K562 (cell line): ENCODE measurements around the gene MCC. TPM values are rescaled to one million over a fixed set of nuclear protein-coding genes. Genes with fewer than 3 reads are reported as not detected.

Source experiments
- ATAC-seq: fragments of 200-7000 bp; cut with Tn5 transposase; 3 replicates; pipeline ENCODE4 v1.9.1; 2020; ENCODE audit warnings: moderate library complexity
- BruUV-seq: library from RNA; stranded (reverse); fragments of 400-500 nt; replicated peaks from 2 replicates; lab custom pipeline; 2021; lab: Mats Ljungman, UMichigan
- CTCF ChIA-PET: fragments of 300-600 bp; formaldehyde crosslinking; extraction: SDS; loops from one replicate; lab custom pipeline; 2021; ENCODE audit warnings: low intra/inter-chr PET ratio; lab: Yijun Ruan, JAX
- POLR2A ChIA-PET: fragments of 300-600, 350-650 bp; sonication (Branson Sonifier 250); formaldehyde crosslinking; extraction: SDS; loops from one replicate; lab custom pipeline; 2021; ENCODE audit warnings: antibody characterized with exemption, inconsistent platforms; lab: Yijun Ruan, JAX
- DNase-seq, 4 experiments: peaks; one replicate each; pipeline versions ENCODE4 v3.0.0 to v3.0.0-alpha.2; 2011 to 2018; ENCODE audit warnings: low spot score in 3 of 4, mixed read lengths in 3 of 4; ENCODE audit errors: extremely low read depth in 1 of 4
- FAIRE-seq: peaks from 2 replicates; lab custom pipeline; 2011; peaks lifted over from hg19 to GRCh38; lab: Jason Lieb, UNC
- H2AFZ ChIP-seq: 2 replicates; pipeline ENCODE4 v1.6.0; 2011; ENCODE audit warnings: low read depth, low read length, control low read depth, inconsistent platforms
- H3K27ac ChIP-seq: fragments of 200-600 bp; 3 replicates; pipeline ENCODE4 v1.8.0; 2011; ENCODE audit warnings: low read depth, mild to moderate bottlenecking, control low read depth, inconsistent platforms, low read length, moderate library complexity, mixed read lengths; ENCODE audit errors: extremely low read depth
- H3K27me3 ChIP-seq, 2 experiments: fragments of 300-600 bp in 1 of 2; 2 replicates in 1 of 2; 3 replicates in 1 of 2; pipeline versions ENCODE4 v1.6.0 to v1.8.0; 2011; ENCODE audit warnings: inconsistent platforms in 2 of 2, low read length in 2 of 2, mild to moderate bottlenecking in 1 of 2, mixed read lengths in 1 of 2, moderate library complexity in 1 of 2; ENCODE audit not compliant: control insufficient read depth in 2 of 2, insufficient read depth in 2 of 2
- H3K36me3 ChIP-seq: fragments of 300-600 bp; 3 replicates; pipeline ENCODE4 v1.8.0; 2011; ENCODE audit warnings: mild to moderate bottlenecking, low read length, inconsistent platforms; ENCODE audit not compliant: control insufficient read depth, insufficient read depth
- H3K4me1 ChIP-seq, 2 experiments: fragments of 200-600 bp in 1 of 2; replicated peaks in 1 of 2; 2 replicates in 1 of 2; 3 replicates in 1 of 2; pipeline versions ENCODE4 v1.5.1 to v1.8.0; 2011; ENCODE audit warnings: inconsistent platforms in 2 of 2, low read length in 2 of 2, mild to moderate bottlenecking in 1 of 2, mixed read lengths in 1 of 2, moderate library complexity in 1 of 2; ENCODE audit not compliant: control insufficient read depth in 2 of 2, insufficient read depth in 2 of 2
- H3K4me2 ChIP-seq: 2 replicates; pipeline ENCODE4 v1.6.1; 2011; ENCODE audit warnings: low read length, control low read depth, inconsistent platforms, mixed read lengths; ENCODE audit not compliant: insufficient read depth
- H3K4me3 ChIP-seq: fragments of 200-600 bp; sonication (generic), shearing (Covaris generic); 2 replicates; pipeline ENCODE4 v1.5.1; 2016; ENCODE audit warnings: control low read depth, inconsistent platforms
- H3K79me2 ChIP-seq: fragments of 200-600 bp; 3 replicates; pipeline ENCODE4 v1.8.0; 2011; ENCODE audit warnings: low read length, inconsistent platforms; ENCODE audit not compliant: control insufficient read depth, insufficient read depth
- H3K9ac ChIP-seq, 2 experiments: 2 replicates each; pipeline versions ENCODE4 v1.6.0 to v1.6.1; 2011; ENCODE audit warnings: low read depth in 2 of 2, low read length in 2 of 2, control low read depth in 1 of 2, inconsistent platforms in 1 of 2, mild to moderate bottlenecking in 1 of 2, mixed read lengths in 1 of 2; ENCODE audit not compliant: insufficient read depth in 1 of 2
- H3K9me1 ChIP-seq: one replicate; pipeline ENCODE4 v1.6.0; 2011; ENCODE audit warnings: inconsistent platforms, mild to moderate bottlenecking, low read length, moderate library complexity; ENCODE audit not compliant: control insufficient read depth, insufficient read depth
- H3K9me3 ChIP-seq: replicated peaks from 2 replicates; pipeline ENCODE4 v1.5.1; 2011; ENCODE audit warnings: low read depth, low read length, inconsistent platforms; ENCODE audit not compliant: control insufficient read depth, insufficient read depth
- H4K20me1 ChIP-seq: replicated peaks from 2 replicates; pipeline ENCODE4 v1.6.1; 2011; ENCODE audit warnings: low read length, inconsistent platforms, mixed read lengths; ENCODE audit not compliant: control insufficient read depth, insufficient read depth
- BCLAF1 ChIP-seq, 2 experiments: fragments of 450-650 bp in 1 of 2; IDR thresholded peaks; 2 replicates each; pipeline ENCODE4 v1.6.1; 2011 to 2017; ENCODE audit warnings: low read depth in 2 of 2, antibody characterized with exemption in 1 of 2, borderline replicate concordance in 1 of 2, low read length in 1 of 2, mild to moderate bottlenecking in 1 of 2, mixed read lengths in 1 of 2; ENCODE audit not compliant: control insufficient read depth in 1 of 2
- CBX2 ChIP-seq: fragments of 200-600 bp; sonication (generic); IDR thresholded peaks from one replicate; pipeline ENCODE4 v1.6.1; 2012; ENCODE audit warnings: mild to moderate bottlenecking, low read length, inconsistent platforms; ENCODE audit not compliant: insufficient read depth, poor library complexity, severe bottlenecking
- CBX5 ChIP-seq: IDR thresholded peaks from 2 replicates; pipeline ENCODE4 v1.6.1; 2014; ENCODE audit warnings: low read depth, borderline replicate concordance
- E2F1 ChIP-seq: sonication (generic); formaldehyde crosslinking; IDR thresholded peaks from 2 replicates; pipeline ENCODE4 v1.8.1; 2023; ENCODE audit warnings: mild to moderate bottlenecking, missing genetic modification reagents, moderate library complexity
- KDM4B ChIP-seq, 2 experiments: fragments of 450-650 bp in 1 of 2; sonication (generic) in 1 of 2; IDR thresholded peaks; 2 replicates each; pipeline ENCODE4 v1.6.1; 2016 to 2017; ENCODE audit warnings: borderline replicate concordance in 2 of 2, antibody characterized with exemption in 1 of 2, low read depth in 1 of 2, mild to moderate bottlenecking in 1 of 2
- RBM39 ChIP-seq: fragments of 200-400 bp; formaldehyde crosslinking; optimal IDR thresholded peaks from 2 replicates; pipeline ENCODE3; 2018; ENCODE audit warnings: low read depth, low read length
- SREBF1 ChIP-seq: fragments of 150-350 bp; IDR thresholded peaks from 2 replicates; pipeline ENCODE4 v1.6.1; 2014; ENCODE audit warnings: antibody characterized with exemption, low read depth, low read length, borderline replicate concordance
- THRAP3 ChIP-seq: fragments of 450-650 bp; IDR thresholded peaks from 2 replicates; pipeline ENCODE4 v1.6.1; 2016; ENCODE audit warnings: mild to moderate bottlenecking, inconsistent platforms, borderline replicate concordance
- ZBTB8A ChIP-seq: fragments of 450-650 bp; IDR thresholded peaks from 2 replicates; pipeline ENCODE4 v1.6.1; 2018; ENCODE audit warnings: mild to moderate bottlenecking, moderate library complexity; ENCODE audit not compliant: partially characterized antibody
- ZFP1 ChIP-seq: fragments of 450-650 bp; formaldehyde crosslinking; IDR thresholded peaks from 2 replicates; pipeline ENCODE4 v1.4.0; 2020; ENCODE audit warnings: mild to moderate bottlenecking, mixed read lengths
- in situ Hi-C: fragments of 300-500 bp; cut with MboI; formaldehyde crosslinking; loops from 4 replicates; pipeline ENCODE4 v1.15.0; 2018; ENCODE audit warnings: inconsistent platforms, mixed read lengths
- intact Hi-C: fragments of 100-400 bp; cut with micrococcal nuclease; formaldehyde crosslinking; loops from 2 replicates; pipeline ENCODE4 v1.14.2; 2022
- polyA plus RNA-seq, 8 experiments: library from polyadenylated mRNA; depleted of rRNA in 4 of 8; stranded (reverse) in 5 of 8; unstranded in 3 of 8; fragments of >200 nt; fragmentation: Nextera tagmentation in 2 of 8; fragmentation: Illumina TruSeq in 1 of 8; extraction: Ambion mirVana in 2 of 8; extraction: Trizol in 1 of 8; gene quantifications; 2 replicates each; pipeline versions ENCODE4 v1.2.1 to v1.2.3, GENCODE V29; 2011 to 2014; ENCODE audit warnings: inconsistent platforms in 1 of 8, missing spikeins in 1 of 8
- total RNA-seq, 7 experiments: library from RNA; depleted of rRNA in 6 of 7; stranded (reverse); fragments of >200 nt in 6 of 7; fragmentation: Illumina TruSeq in 2 of 7; extraction: Trizol in 2 of 7; gene quantifications; 2 replicates each; pipeline versions ENCODE4 v1.2.1 to v1.2.3, GENCODE V29; 2011 to 2021; ENCODE audit warnings: low replicate concordance in 1 of 7
- TF ChIP-seq, protein P1 (sequence below): sonication (generic); formaldehyde crosslinking; IDR thresholded peaks from 2 replicates; pipeline ENCODE4 v1.8.0; 2022; ENCODE audit warnings: mild to moderate bottlenecking, missing genetic modification reagents
- TF ChIP-seq, protein P2 (sequence below): fragments of 250-450 bp; sonication (Bioruptor Pico); IDR thresholded peaks from 2 replicates; pipeline ENCODE4 v1.8.0; 2021; ENCODE audit warnings: borderline replicate concordance, mild to moderate bottlenecking, moderate library complexity; ENCODE audit not compliant: poor library complexity, severe bottlenecking
- TF ChIP-seq, protein P3 (sequence below): fragments of 450-650 bp; formaldehyde crosslinking; IDR thresholded peaks from 2 replicates; pipeline ENCODE4 v1.4.0; 2022; ENCODE audit warnings: missing genetic modification characterization

The MCC gene
- total and polyA plus RNA-seq, 9 of the 15 experiments (the other 6 are each of a cell fraction or from before 2014, with no cell fraction given) = 0.04 to 0.24 (median 0.06) TPM; not detected in 1

DNA sequence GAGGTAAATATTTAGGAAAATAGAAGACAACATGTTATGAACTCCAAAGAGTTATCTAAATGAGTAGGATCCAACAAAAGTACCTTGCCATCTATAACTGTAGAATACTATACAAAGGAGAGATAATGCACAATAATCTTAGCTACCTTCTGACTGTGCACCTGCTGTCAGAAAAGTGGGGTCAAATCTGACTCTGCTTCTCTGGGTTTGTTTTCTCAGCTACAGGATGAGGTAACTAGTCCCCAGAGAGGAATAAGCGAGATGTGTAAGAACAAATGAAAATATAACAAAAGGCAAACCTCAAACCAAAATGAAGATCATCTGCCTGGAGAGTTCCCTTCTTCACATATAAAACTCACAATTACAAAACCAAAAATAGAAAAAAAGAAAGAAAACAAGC lies 306.8 kb downstream of the MCC start (continued):
- TF ChIP-seq E2F1 (CRISPR knock-in tag) (no peak), CBX2 (no peak), SREBF1 (no peak), CBX5 (no peak)
- TF ChIP-seq, protein P1, sequence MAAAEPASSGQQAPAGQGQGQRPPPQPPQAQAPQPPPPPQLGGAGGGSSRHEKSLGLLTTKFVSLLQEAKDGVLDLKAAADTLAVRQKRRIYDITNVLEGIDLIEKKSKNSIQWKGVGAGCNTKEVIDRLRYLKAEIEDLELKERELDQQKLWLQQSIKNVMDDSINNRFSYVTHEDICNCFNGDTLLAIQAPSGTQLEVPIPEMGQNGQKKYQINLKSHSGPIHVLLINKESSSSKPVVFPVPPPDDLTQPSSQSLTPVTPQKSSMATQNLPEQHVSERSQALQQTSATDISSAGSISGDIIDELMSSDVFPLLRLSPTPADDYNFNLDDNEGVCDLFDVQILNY = no peak

DNA sequence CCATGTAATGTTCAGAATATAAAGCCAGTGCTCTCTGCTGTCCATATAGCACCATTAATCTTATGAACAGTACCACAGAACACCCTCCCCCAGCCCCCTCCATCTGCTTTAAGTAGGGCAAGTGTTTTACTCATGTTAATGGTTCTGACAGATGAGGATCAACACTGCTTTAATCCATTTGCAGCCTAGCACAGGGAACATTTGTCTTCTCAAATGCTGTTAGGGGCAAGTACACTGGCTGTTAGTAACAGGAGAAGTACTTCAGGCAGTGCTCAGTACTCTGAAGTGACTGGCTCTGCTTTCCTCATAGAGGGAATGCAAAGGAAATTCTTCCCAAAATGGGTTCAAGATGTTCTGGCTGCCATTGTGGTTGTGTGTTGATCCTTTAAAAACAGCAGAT lies 309.1 kb downstream of the MCC start:
- Histone ChIP-seq H3K9me3 (no peaks in the 10 kb centered on the region), H3K27me3 (peaks cover 2 to 10% of the 10 kb centered on the region in 2 experiments; a peak in 3 of 5 replicates), H3K4me2 (no peak overlapping the region), H2AFZ (no peak overlapping the region), H3K79me2 (no peaks in the 10 kb centered on the region), H3K9me1 (no peaks in the 10 kb centered on the region), H3K4me1 (no peaks in the 10 kb centered on the region), H3K36me3 (no peaks in the 10 kb centered on the region), H3K27ac (no peak overlapping the region), H4K20me1 (no peaks in the 10 kb centered on the region), H3K4me3 (no peak overlapping the region), H3K9ac (no peak overlapping the region)
- POLR2A ChIA-PET = no interaction called here
- ATAC-seq = no peak
- in situ Hi-C loops (loop anchor here (10.0 kb wide), 1 partner anchor 1106 kb away; no protein-coding TSS in a partner anchor), intact Hi-C loops (no loop called here)
- no peak for TF ChIP-seq THRAP3
- TF ChIP-seq ZBTB8A = no peak
- no peak for TF ChIP-seq BCLAF1 (IDR thresholded peaks at IDR 0.05; ENCODE audit: borderline replicate concordance in 1 of 2, control insufficient read depth in 1 of 2, low read depth in 2 of 2, low read length in 1 of 2)
- TF ChIP-seq RBM39 = no peak
- TF ChIP-seq, protein P2, sequence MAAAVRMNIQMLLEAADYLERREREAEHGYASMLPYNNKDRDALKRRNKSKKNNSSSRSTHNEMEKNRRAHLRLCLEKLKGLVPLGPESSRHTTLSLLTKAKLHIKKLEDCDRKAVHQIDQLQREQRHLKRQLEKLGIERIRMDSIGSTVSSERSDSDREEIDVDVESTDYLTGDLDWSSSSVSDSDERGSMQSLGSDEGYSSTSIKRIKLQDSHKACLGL (CRISPR knock-in tag) = no peak
- no peak for TF ChIP-seq KDM4B (IDR thresholded peaks at IDR 0.05; ENCODE audit: borderline replicate concordance in 2 of 2, low read depth in 1 of 2)
- TF ChIP-seq ZFP1 (CRISPR knock-in tag) = no peak
- TF ChIP-seq, protein P3, sequence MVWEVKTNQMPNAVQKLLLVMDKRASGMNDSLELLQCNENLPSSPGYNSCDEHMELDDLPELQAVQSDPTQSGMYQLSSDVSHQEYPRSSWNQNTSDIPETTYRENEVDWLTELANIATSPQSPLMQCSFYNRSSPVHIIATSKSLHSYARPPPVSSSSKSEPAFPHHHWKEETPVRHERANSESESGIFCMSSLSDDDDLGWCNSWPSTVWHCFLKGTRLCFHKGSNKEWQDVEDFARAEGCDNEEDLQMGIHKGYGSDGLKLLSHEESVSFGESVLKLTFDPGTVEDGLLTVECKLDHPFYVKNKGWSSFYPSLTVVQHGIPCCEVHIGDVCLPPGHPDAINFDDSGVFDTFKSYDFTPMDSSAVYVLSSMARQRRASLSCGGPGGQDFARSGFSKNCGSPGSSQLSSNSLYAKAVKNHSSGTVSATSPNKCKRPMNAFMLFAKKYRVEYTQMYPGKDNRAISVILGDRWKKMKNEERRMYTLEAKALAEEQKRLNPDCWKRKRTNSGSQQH = no peak
- no peak for DNase-seq
- BruUV-seq = no TSS peak
- no peak for FAIRE-seq
- CTCF ChIA-PET = no interaction called here
